HepG2 (cell line): Measurements from ENCODE around the gene PHF5A. TPM values are rescaled to one million over a fixed set of nuclear protein-coding genes. Genes with fewer than 3 reads are reported as not detected.
A peak's percentile ranks its signal among the peaks of the same experiment; 100 is the strongest.

Source experiments
- ATF5 ChIP-seq: sonication (generic); formaldehyde crosslinking; IDR thresholded peaks from 2 replicates; pipeline ENCODE4 v1.4.0; 2020; ENCODE audit warnings: mild to moderate bottlenecking, low read depth, missing genetic modification reagents
- BRD4 ChIP-seq: sonication (generic); formaldehyde crosslinking; IDR thresholded peaks from 2 replicates; pipeline ENCODE4 v1.4.0; 2020; ENCODE audit warnings: missing genetic modification reagents
- CREM ChIP-seq, 2 experiments: sonication (generic) in 1 of 2; formaldehyde crosslinking in 1 of 2; IDR thresholded peaks; 2 replicates each; pipeline versions ENCODE4 v1.4.0 to v1.6.1; 2016 to 2020; ENCODE audit warnings: antibody characterized with exemption in 1 of 2, mild to moderate bottlenecking in 1 of 2, missing genetic modification reagents in 1 of 2
- ELF3 ChIP-seq: IDR thresholded peaks from 2 replicates; pipeline ENCODE4 v1.6.1; 2016; ENCODE audit warnings: missing genetic modification reagents, missing compliant biosample characterization
- ETV5 ChIP-seq: IDR thresholded peaks from 2 replicates; pipeline ENCODE4 v1.6.1; 2018; ENCODE audit warnings: missing biosample characterization, missing genetic modification reagents, inconsistent platforms, borderline replicate concordance
- GPBP1L1 ChIP-seq: sonication (generic); formaldehyde crosslinking; IDR thresholded peaks from 2 replicates; pipeline ENCODE4 v1.5.0; 2020; ENCODE audit warnings: mild to moderate bottlenecking, missing genetic modification reagents
- GTF2F1 ChIP-seq: fragments of 150-350 bp; IDR thresholded peaks from 2 replicates; pipeline ENCODE4 v1.6.1; 2014; ENCODE audit warnings: low read length
- IRF9 ChIP-seq: sonication (generic); formaldehyde crosslinking; IDR thresholded peaks from 2 replicates; pipeline ENCODE4 v1.8.0; 2022; ENCODE audit warnings: missing genetic modification reagents, mild to moderate bottlenecking, borderline replicate concordance
- JUND ChIP-seq: sonication (generic); formaldehyde crosslinking; IDR thresholded peaks from 2 replicates; pipeline ENCODE4 v1.8.0; 2022; ENCODE audit warnings: mild to moderate bottlenecking, missing genetic modification reagents
- MAX ChIP-seq: IDR thresholded peaks from 2 replicates; pipeline ENCODE4 v1.6.1; 2012; ENCODE audit warnings: inconsistent platforms
- MBNL3 ChIP-seq: fragments of 250-450 bp; sonication (Bioruptor Pico); conservative IDR thresholded peaks from 2 replicates; pipeline ENCODE4 v1.8.0; 2022; ENCODE audit warnings: mild to moderate bottlenecking, inconsistent platforms
- NFE2L1 ChIP-seq: sonication (generic); formaldehyde crosslinking; IDR thresholded peaks from 2 replicates; pipeline ENCODE4 v1.4.0; 2020; ENCODE audit warnings: missing genetic modification reagents, mild to moderate bottlenecking, borderline replicate concordance
- SNAI1 ChIP-seq: sonication (generic); formaldehyde crosslinking; IDR thresholded peaks from 2 replicates; pipeline ENCODE4 v1.5.0; 2020; ENCODE audit warnings: mild to moderate bottlenecking, missing genetic modification reagents, borderline replicate concordance
- SP4 ChIP-seq: sonication (generic); formaldehyde crosslinking; IDR thresholded peaks from 2 replicates; pipeline ENCODE4 v1.8.1; 2023; ENCODE audit warnings: mild to moderate bottlenecking, missing genetic modification reagents
- TBL1XR1 ChIP-seq: fragments of 150-350 bp; IDR thresholded peaks from 2 replicates; pipeline ENCODE4 v1.6.1; 2014; ENCODE audit warnings: borderline replicate concordance, low read length; ENCODE audit not compliant: partially characterized antibody
- TFAP4 ChIP-seq: sonication (generic); IDR thresholded peaks from 2 replicates; pipeline ENCODE4 v1.6.1; 2016; ENCODE audit warnings: low read depth, borderline replicate concordance
- TGIF2 ChIP-seq: IDR thresholded peaks from 2 replicates; pipeline ENCODE4 v1.6.1; 2016; ENCODE audit warnings: control low read depth, missing compliant biosample characterization
- ZNF281 ChIP-seq: sonication (generic); formaldehyde crosslinking; IDR thresholded peaks from 2 replicates; pipeline ENCODE4 v1.4.0; 2020; ENCODE audit warnings: missing genetic modification reagents, borderline replicate concordance
- ZNF282 ChIP-seq: fragments of 450-650 bp; IDR thresholded peaks from 2 replicates; pipeline ENCODE4 v1.6.1; 2018; ENCODE audit not compliant: partially characterized antibody
- ZNF781 ChIP-seq: sonication (generic); formaldehyde crosslinking; IDR thresholded peaks from 2 replicates; pipeline ENCODE4 v1.5.1; 2020; ENCODE audit warnings: borderline replicate concordance, mild to moderate bottlenecking, missing genetic modification reagents; ENCODE audit errors: not compliant biosample characterization
- ZNF878 ChIP-seq: sonication (generic); formaldehyde crosslinking; IDR thresholded peaks from 2 replicates; pipeline ENCODE4 v1.8.1; 2023; ENCODE audit warnings: mild to moderate bottlenecking, missing genetic modification reagents, moderate library complexity
- polyA plus RNA-seq, 8 experiments: library from polyadenylated mRNA; depleted of rRNA in 3 of 8; stranded (reverse) in 7 of 8; unstranded in 1 of 8; fragments of >200 nt; fragmentation: Illumina TruSeq in 4 of 8; extraction: Trizol in 4 of 8; gene quantifications; 2 replicates each; pipeline versions ENCODE4 v1.2.1 to v1.2.3, GENCODE V29; 2011 to 2016; ENCODE audit warnings: low read depth in 4 of 8, missing spikeins in 1 of 8, mixed read lengths in 1 of 8; ENCODE audit not compliant: insufficient read depth in 1 of 8
- total RNA-seq, 5 experiments: library from RNA; depleted of rRNA; stranded (reverse); fragments of >200 nt; fragmentation: Illumina TruSeq; extraction: Trizol; gene quantifications; 2 replicates each; pipeline ENCODE4 v1.2.3, GENCODE V29; 2016; ENCODE audit warnings: low read depth in 1 of 5

Gene PHF5A
- total and polyA plus RNA-seq, 2 of the 13 experiments (the other 11 are each of a cell fraction or from before 2014, with no cell fraction given): 56.6 to 105 TPM

- peak; percentile 91 for TF ChIP-seq ZNF281 (CRISPR knock-in tag)
- TF ChIP-seq GTF2F1: peak; percentile 86
- peak; percentile 96 for TF ChIP-seq TGIF2 (CRISPR knock-in tag)
- TF ChIP-seq SP4 (CRISPR knock-in tag): peak; percentile 99
- peak; percentile 91 for TF ChIP-seq MAX
- TF ChIP-seq NFE2L1 (CRISPR knock-in tag): no peak
- TF ChIP-seq GPBP1L1 (CRISPR knock-in tag): no peak
- TF ChIP-seq CREM (IDR thresholded peaks at IDR 0.05): peak; percentile 74
- TF ChIP-seq CREM (CRISPR knock-in tag; IDR thresholded peaks at IDR 0.05): peak; percentile 50; the same call in 1 of the 2 replicates
- peak; percentile 67; the same call in 1 of the 2 replicates for TF ChIP-seq TFAP4
- TF ChIP-seq SNAI1 (CRISPR knock-in tag): peak; percentile 28; the same call in 1 of the 2 replicates
- peak; percentile 99 for TF ChIP-seq IRF9
- TF ChIP-seq ELF3: peak; percentile 90
- peak; percentile 77 for TF ChIP-seq ETV5 (CRISPR knock-in tag)
- TF ChIP-seq ATF5 (CRISPR knock-in tag): peak; percentile 91
- TF ChIP-seq ZNF878 (CRISPR knock-in tag): peak; percentile 98
- peak; percentile 92; the same call in 1 of the 2 replicates for TF ChIP-seq BRD4
- TF ChIP-seq ZNF282: no peak
- peak; percentile 86 for TF ChIP-seq ZNF781 (CRISPR knock-in tag)
- peak; percentile 92 for TF ChIP-seq TBL1XR1
- TF ChIP-seq JUND: peak; percentile 69; the same call in 1 of the 2 replicates
- TF ChIP-seq MBNL3: no peak
Observed at GRCh38 chr22:41446639-41447434, 21.7 kb downstream of the PHF5A start, which contains the start of gene TOB2 (continued).
